ENCODE results near the gene BBS2.

Gene BBS2

DNA sequence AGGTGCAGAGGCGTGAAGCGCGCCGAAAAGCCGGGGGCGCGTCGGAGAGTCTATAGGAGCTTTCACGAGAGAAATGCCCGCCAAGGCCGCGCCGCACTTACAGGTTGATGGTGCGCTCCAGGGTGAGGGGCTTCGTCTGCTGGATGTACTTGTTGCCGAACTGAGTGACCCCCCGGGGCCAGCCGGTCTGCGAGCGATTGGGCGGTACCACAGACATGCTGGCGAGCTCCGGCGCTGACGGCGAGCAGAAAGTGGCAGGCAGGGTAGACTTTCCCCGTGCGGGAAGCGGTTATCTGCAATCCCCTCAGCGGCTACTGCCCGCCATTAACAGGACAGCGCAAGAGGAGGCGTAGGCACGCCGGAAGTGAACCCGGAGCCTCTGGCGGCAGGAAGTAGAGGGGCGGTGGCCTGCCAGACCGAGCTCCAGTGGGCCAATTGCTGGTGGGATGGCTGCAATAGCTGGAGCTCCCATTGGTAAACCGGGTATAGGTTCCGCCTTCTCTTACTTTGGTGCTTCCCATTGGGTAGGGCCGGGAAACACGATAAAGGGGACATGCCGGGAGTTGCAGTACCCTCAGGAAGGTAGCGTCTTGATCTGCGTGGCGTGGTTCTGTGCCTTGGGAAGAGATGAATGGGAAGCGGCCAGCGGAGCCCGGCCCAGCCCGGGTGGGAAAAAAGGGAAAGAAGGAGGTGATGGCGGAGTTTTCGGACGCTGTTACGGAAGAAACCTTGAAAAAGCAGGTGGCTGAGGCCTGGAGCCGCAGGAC, 68.7 kb downstream of the BBS2 start, which contains the start of the genes NUDT21 and OGFOD1:
TSS of gene NUDT21 (minus strand) at position 347 of the 767 bp plus-strand sequence. CDS start at position 217, 130 bp downstream.
TSS of gene OGFOD1 (plus strand) at position 569 of the 767 bp plus-strand sequence. CDS start at position 628, 59 bp downstream.
- DNase-seq: peak; percentile 99
- in situ Hi-C loops (cut with HindIII; ENCODE audit: low pct_ligation_motif_present, low pct_unique_long_range_greater_than_20kb, low sequenced_read_pairs): no loop called here

DNA sequence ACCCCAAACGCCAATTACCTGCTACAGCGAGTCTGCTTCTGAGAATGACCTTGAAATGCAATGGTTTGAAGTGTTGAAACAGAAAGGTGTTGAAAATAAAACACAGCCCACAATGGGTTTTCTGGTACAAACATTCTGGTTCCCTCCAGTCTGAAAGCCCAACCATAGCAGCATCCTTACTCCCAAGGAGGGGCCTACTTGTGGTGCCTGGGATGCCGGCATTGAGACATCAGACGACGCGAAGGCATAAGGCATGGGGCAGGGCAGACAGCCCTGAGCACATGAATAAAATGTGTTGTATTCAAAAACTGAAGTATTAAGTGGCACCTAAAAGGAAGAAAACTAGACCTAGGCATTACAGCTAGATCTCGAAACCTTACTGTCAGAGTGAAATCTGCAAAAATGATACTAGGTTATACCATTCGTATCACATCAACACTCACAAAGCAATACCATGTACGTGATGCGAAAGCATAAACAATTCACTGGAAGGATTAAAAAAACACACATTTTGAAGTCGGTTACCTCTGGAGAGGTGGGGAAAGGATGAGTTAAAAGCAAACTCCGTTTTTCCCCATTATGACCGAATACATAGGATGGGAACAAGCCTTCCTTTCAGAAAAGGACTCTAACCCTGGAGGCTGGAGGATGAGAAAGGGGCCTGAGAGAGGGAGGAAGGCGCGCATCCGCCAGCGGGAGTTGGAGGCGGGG, 69.4 kb downstream of the BBS2 start:
- no peak for DNase-seq
- in situ Hi-C loops (cut with HindIII; ENCODE audit: low pct_ligation_motif_present, low pct_unique_long_range_greater_than_20kb, low sequenced_read_pairs): no loop called here

DNA sequence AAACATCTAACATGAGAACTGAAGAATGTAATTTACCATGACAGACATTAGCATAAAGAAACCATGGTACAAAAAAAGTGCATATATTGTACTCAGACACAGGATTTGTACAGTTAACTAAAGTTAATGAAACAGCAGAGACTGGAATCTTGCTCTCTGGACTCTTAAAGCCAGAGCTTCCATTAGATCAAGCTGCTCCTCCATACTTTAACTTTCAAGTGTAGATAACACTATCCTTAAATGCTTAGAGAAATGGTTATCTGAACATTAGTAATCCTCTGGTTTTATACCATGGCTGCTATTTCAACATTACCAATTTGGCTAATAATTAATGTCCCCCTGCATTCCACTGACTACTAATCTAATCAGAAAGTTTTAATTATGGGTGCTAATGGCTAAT, 71.8 kb downstream of the BBS2 start:
- DNase-seq: no peak
- in situ Hi-C loops (cut with HindIII; ENCODE audit: low pct_ligation_motif_present, low pct_unique_long_range_greater_than_20kb, low sequenced_read_pairs): no loop called here

DNA sequence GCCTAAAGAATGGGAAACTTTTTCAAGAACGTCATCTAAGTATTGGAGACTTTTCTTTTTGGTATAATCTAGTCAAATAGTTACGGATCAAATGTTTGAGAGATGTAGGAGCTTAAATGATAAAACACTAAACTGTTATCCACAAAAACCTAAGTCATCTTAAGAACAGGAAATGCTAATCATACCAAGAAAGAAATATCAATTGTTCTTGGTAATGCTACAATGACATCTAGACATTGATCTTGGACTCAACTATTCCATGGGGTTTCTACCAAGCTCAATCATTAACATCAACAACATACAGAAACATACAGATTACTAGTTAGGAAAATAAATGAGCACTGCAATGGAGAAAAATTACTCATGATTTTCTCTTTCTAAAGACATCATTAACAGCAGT, 72.5 kb downstream of the BBS2 start:
- in situ Hi-C loops (cut with HindIII; ENCODE audit: low pct_ligation_motif_present, low pct_unique_long_range_greater_than_20kb, low sequenced_read_pairs): no loop called here
- no peak for DNase-seq

DNA sequence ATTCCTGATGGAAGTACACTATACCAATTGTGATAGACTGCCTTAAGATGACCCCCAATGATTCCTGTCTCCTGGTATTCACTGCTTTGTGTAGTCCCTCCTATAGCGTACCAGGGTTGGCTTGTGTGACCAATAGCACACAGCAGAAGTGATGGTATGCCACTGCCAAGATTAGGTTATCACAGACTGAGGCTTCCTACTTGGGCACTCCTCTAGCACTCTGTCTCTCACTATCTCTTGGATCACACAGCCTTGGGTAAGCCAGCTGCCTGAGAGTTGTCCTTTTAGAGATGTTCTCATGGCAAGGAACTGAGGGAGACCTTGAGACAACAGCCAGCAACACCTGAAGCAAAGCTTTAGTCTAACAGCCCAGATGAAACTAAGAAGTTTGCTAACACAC, 81.8 kb downstream of the BBS2 start:
- DNase-seq: no peak
- in situ Hi-C loops (cut with HindIII; ENCODE audit: low pct_ligation_motif_present, low pct_unique_long_range_greater_than_20kb, low sequenced_read_pairs): no loop called here

DNA sequence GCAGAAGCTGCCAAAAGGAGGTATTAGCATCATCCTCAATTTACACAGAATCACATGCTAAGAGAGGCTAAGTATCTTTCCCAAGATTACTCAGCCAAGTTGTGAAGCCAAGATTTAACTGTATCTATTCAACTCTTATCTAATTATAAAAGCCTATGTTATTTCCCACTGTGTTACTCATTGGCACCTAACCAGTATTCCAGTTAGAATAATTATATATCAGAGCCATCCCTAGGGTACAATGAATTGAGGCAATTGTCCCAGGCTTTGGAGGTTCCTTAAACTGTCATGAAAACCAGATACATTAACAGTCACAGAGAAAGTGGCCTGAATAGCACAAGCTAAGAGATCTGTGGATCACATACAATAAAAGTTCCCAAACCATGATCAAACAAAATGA, 83.6 kb downstream of the BBS2 start:
- in situ Hi-C loops (cut with HindIII; ENCODE audit: low pct_ligation_motif_present, low pct_unique_long_range_greater_than_20kb, low sequenced_read_pairs): no loop called here

More for the DNA sequence above, 83.6 kb downstream of the BBS2 start:
- DNase-seq: no peak

Data from ACHN (cell line).